Body of pancreas (tissue), 4 donors: Measurements from ENCODE around the gene NCS1.
"Not testable (repeated sequence)": the region's sequence is repeated elsewhere in the genome, so short reads cannot be mapped to it uniquely, and the experiment has no call there.

Source experiments
- POLR2A ChIP-seq, 3 donors: fragments of 450-650 bp; IDR thresholded peaks; one replicate each; pipeline ENCODE4 v1.6.1; 2016; ENCODE audit warnings: antibody characterized with exemption in 3 of 3, mild to moderate bottlenecking in 2 of 3
- TF ChIP-seq, protein P1 (sequence below), 7 experiments: fragments of 450-650 bp in 4 of 7; fragments of 200-600 bp in 3 of 7; sonication (generic) in 3 of 7; IDR thresholded peaks; one replicate each; pipeline ENCODE4 v1.5.1; 2016 to 2019; ENCODE audit warnings: antibody characterized with exemption in 7 of 7

DNA sequence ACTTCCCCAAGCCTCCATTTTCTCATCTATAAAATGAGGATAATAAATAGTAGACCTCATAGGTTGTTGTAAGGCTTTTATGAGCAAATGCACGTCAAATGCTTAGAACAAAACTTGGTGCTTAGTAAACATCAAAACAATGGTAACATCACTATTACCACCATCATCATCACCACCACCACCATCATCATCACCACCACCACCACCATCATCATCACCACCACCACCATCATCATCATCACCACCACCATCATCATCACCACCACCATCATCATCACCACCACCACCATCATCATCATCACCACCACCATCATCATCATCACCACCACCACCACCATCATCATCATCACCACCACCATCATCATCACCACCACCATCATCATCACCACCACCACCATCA, 105.3 kb downstream of the NCS1 start:
- TF ChIP-seq, protein P1, sequence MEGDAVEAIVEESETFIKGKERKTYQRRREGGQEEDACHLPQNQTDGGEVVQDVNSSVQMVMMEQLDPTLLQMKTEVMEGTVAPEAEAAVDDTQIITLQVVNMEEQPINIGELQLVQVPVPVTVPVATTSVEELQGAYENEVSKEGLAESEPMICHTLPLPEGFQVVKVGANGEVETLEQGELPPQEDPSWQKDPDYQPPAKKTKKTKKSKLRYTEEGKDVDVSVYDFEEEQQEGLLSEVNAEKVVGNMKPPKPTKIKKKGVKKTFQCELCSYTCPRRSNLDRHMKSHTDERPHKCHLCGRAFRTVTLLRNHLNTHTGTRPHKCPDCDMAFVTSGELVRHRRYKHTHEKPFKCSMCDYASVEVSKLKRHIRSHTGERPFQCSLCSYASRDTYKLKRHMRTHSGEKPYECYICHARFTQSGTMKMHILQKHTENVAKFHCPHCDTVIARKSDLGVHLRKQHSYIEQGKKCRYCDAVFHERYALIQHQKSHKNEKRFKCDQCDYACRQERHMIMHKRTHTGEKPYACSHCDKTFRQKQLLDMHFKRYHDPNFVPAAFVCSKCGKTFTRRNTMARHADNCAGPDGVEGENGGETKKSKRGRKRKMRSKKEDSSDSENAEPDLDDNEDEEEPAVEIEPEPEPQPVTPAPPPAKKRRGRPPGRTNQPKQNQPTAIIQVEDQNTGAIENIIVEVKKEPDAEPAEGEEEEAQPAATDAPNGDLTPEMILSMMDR (IDR thresholded peaks at IDR 0.05) = not testable (repeated sequence)
- TF ChIP-seq POLR2A (IDR thresholded peaks at IDR 0.05) = not testable (repeated sequence)
